ENCODE data around the gene RNF215.
A peak's percentile ranks its signal among the peaks of the same experiment; 100 is the strongest.

Gene RNF215

GRCh38 chr22:30358541-30358940 lies 28.7 kb downstream of the RNF215 start:
- H3K4me3 ChIP-seq (ENCODE audit: low read depth, low read length): no peak overlapping the region
- no peak for DNase-seq (ENCODE audit: low read depth)
- TF ChIP-seq, protein P1, sequence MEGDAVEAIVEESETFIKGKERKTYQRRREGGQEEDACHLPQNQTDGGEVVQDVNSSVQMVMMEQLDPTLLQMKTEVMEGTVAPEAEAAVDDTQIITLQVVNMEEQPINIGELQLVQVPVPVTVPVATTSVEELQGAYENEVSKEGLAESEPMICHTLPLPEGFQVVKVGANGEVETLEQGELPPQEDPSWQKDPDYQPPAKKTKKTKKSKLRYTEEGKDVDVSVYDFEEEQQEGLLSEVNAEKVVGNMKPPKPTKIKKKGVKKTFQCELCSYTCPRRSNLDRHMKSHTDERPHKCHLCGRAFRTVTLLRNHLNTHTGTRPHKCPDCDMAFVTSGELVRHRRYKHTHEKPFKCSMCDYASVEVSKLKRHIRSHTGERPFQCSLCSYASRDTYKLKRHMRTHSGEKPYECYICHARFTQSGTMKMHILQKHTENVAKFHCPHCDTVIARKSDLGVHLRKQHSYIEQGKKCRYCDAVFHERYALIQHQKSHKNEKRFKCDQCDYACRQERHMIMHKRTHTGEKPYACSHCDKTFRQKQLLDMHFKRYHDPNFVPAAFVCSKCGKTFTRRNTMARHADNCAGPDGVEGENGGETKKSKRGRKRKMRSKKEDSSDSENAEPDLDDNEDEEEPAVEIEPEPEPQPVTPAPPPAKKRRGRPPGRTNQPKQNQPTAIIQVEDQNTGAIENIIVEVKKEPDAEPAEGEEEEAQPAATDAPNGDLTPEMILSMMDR (IDR thresholded peaks at IDR 0.05; ENCODE audit: low read depth, low read length, missing control alignments): no peak

GRCh38 chr22:30357650-30358215 lies 29.5 kb downstream of the RNF215 start:
- DNase-seq (ENCODE audit: low read depth): no peak
- H3K4me3 ChIP-seq (ENCODE audit: low read depth, low read length): no peak overlapping the region; the same call in 1 of the 2 replicates
- TF ChIP-seq, protein P1 (IDR thresholded peaks at IDR 0.05; ENCODE audit: low read depth, low read length, missing control alignments): no peak

- TF ChIP-seq, protein P1 (IDR thresholded peaks at IDR 0.05; ENCODE audit: low read depth, low read length, missing control alignments): no peak
- H3K4me3 ChIP-seq (ENCODE audit: low read depth, low read length): peak overlapping the region; percentile 77
- DNase-seq (ENCODE audit: low read depth): no peak
These were observed 30.0 kb downstream of the RNF215 start for GRCh38 chr22:30357236-30357570.

DNA sequence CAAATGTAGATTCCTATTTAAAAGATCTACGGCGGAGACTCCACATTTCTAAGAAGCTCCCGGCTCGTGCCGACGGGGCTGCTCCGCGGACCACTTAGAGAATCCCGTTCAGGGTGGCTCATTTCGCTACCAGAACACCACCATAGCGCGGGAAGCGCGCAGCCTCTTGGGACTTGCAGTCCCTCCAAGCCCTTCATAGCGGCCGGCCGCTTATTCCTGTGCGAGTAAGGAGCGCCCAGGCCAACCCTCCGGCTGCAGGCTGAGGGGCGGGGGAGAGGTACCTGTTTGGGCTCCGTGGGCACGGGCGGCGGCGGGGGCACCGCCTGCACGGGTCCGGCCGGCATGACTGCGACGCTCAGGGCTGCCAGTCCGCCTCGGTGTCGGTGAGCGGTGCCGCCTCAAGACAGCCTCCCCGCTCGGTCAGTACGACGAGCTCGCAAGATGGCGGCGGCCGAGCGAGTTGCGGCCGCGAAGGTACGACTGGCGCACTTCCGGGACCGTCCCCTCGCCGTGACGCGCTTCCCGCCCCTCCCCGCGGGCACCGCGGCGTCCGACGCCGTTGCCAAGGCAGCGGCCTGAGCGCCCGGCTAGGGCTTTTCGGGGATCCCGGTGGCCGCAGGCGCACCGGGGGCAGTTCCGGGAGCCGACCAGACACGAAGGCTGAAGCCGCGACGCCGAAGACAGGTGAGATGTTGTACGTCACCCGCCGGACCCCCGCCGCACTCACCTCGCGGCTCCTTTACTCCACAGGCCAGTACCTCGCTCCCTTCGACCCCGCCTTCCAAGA lies 30.6 kb downstream of the RNF215 start, which contains the start of the genes CCDC157 and SF3A1:
Gene CCDC157, plus strand, starts transcription at position 559 of the 787 bp plus-strand sequence. CDS start 8,994 bp downstream, outside the sequence.
Gene SF3A1, minus strand, starts transcription at position 446 of the 787 bp plus-strand sequence. Its CDS starts 102 bp downstream, at position 344.
- peak; percentile 77 for DNase-seq (ENCODE audit: low read depth)
- TF ChIP-seq, protein P1 (IDR thresholded peaks at IDR 0.05; ENCODE audit: low read depth, low read length, missing control alignments): no peak
- H3K4me3 ChIP-seq (ENCODE audit: low read depth, low read length): peak within 1 kb of the TSS; percentile 77

DNA sequence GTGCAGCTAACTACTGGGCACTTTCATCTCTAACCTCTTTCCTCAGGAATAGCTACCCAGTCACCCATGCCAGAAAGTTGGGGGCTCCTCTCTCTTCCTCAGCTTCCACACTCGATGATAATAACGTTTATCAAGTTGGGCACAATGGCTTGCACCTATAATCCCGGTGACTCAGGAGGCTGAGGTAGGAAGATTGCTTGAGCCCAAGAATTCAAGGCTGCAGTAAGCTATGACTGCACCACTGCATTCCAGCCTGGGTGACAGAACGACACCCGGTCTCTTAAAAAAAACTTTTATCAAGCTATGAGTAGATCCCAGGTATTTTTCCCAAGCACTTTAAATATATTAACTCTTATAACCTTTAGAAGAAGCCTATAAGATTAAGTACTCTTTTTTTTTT lies 32.6 kb downstream of the RNF215 start:
- H3K4me3 ChIP-seq (ENCODE audit: low read depth, low read length): no peak overlapping the region; the same call in 1 of the 2 replicates
- TF ChIP-seq, protein P1 (IDR thresholded peaks at IDR 0.05; ENCODE audit: low read depth, low read length, missing control alignments): no peak
- DNase-seq (ENCODE audit: low read depth): no peak

- no peak for DNase-seq (ENCODE audit: low read depth)
- TF ChIP-seq, protein P1 (IDR thresholded peaks at IDR 0.05; ENCODE audit: low read depth, low read length, missing control alignments): no peak
- H3K4me3 ChIP-seq (ENCODE audit: low read depth, low read length): no peak overlapping the region
These were observed 36.0 kb downstream of the RNF215 start for GRCh38 chr22:30351226-30351625.
